Measurements from ENCODE around the gene FAIM2.
"Not testable (repeated sequence)": the region's sequence is repeated elsewhere in the genome, so short reads cannot be mapped to it uniquely, and the experiment has no call there.

The FAIM2 gene

GRCh38 chr12:49893753-49894750 lies 9.6 kb downstream of the FAIM2 start:
- peak; percentile 67 for DNase-seq (ENCODE audit: low read depth)

- no peak for DNase-seq (ENCODE audit: low read depth)
Measured at GRCh38 chr12:49892732-49893317, 10.9 kb downstream of the FAIM2 start.

- no peak for DNase-seq (ENCODE audit: low read depth)
Measured at GRCh38 chr12:49892084-49892731, 11.5 kb downstream of the FAIM2 start.

GRCh38 chr12:49891476-49891875 lies 12.2 kb downstream of the FAIM2 start:
- DNase-seq (ENCODE audit: low read depth): no peak

GRCh38 chr12:49891012-49891411 lies 12.7 kb downstream of the FAIM2 start:
- no peak for DNase-seq (ENCODE audit: low read depth)

GRCh38 chr12:49890096-49890461 lies 13.6 kb downstream of the FAIM2 start:
- no peak for DNase-seq (ENCODE audit: low read depth)

GRCh38 chr12:49889361-49890095 lies 14.2 kb downstream of the FAIM2 start:
- DNase-seq (ENCODE audit: low read depth): no peak

- no peak for DNase-seq (ENCODE audit: low read depth)
Measured at GRCh38 chr12:49888461-49889151, 15.1 kb downstream of the FAIM2 start.

GRCh38 chr12:49887536-49888401 lies 15.9 kb downstream of the FAIM2 start:
- DNase-seq (ENCODE audit: low read depth): no peak

GRCh38 chr12:49887091-49887490 lies 16.6 kb downstream of the FAIM2 start:
- DNase-seq (ENCODE audit: low read depth): no peak

GRCh38 chr12:49885663-49886461 lies 17.8 kb downstream of the FAIM2 start:
- no peak for DNase-seq (ENCODE audit: low read depth)

GRCh38 chr12:49885118-49885517 lies 18.6 kb downstream of the FAIM2 start:
- DNase-seq (ENCODE audit: low read depth): no peak

- DNase-seq (ENCODE audit: low read depth): no peak
Measured at GRCh38 chr12:49882851-49883464, 20.7 kb downstream of the FAIM2 start.

- no peak for DNase-seq (ENCODE audit: low read depth)
Measured at GRCh38 chr12:49882248-49882850, 21.4 kb downstream of the FAIM2 start.

- no peak for DNase-seq (ENCODE audit: low read depth)
Measured at GRCh38 chr12:49881415-49882247, 22.1 kb downstream of the FAIM2 start.

GRCh38 chr12:49880756-49881414 lies 22.8 kb downstream of the FAIM2 start:
- DNase-seq (ENCODE audit: low read depth): no peak

GRCh38 chr12:49879065-49879464 lies 24.6 kb downstream of the FAIM2 start:
- not testable (repeated sequence) for DNase-seq (ENCODE audit: low read depth)
